A549 (cell line): ENCODE data around the gene NID2. TPM values are rescaled to one million over a fixed set of nuclear protein-coding genes. Genes with fewer than 3 reads are reported as not detected.

Experiments used
- ATAC-seq, 2 experiments: fragments of 200-7000 bp in 1 of 2; fragments of >200 bp in 1 of 2; cut with Nextera tagmentation in 1 of 2; cut with Tn5 transposase in 1 of 2; 3 replicates each; pipeline versions ENCODE4 v1.8.0 to v1.9.1; 2018 to 2020; ENCODE audit warnings: mild to moderate bottlenecking in 1 of 2, moderate library complexity in 1 of 2
- CTCF ChIA-PET: fragments of 300-600 bp; sonication (Branson Sonifier 250); formaldehyde crosslinking; extraction: SDS; loops from one replicate; lab custom pipeline; 2021; ENCODE audit warnings: antibody characterized with exemption, inconsistent platforms; lab: Yijun Ruan, JAX
- POLR2A ChIA-PET: fragments of 350-600 bp; formaldehyde crosslinking; extraction: SDS; loops from one replicate; lab custom pipeline; 2021; ENCODE audit warnings: antibody characterized with exemption, inconsistent platforms; lab: Yijun Ruan, JAX
- DNase-seq, 2 experiments: peaks; one replicate each; pipeline versions ENCODE4 v3.0.0 to v3.0.0-alpha.2; 2011 to 2016; ENCODE audit warnings: low read depth in 1 of 2, low spot score in 1 of 2
- FAIRE-seq: peaks from 2 replicates; lab custom pipeline; 2011; peaks lifted over from hg19 to GRCh38; lab: Jason Lieb, UNC
- H3K27ac ChIP-seq, 2 experiments: fragments of >200 bp; sonication (Bioruptor Twin); formaldehyde crosslinking; 3 replicates each; pipeline ENCODE4 v1.5.1; 2016 to 2017
- H3K4me1 ChIP-seq: fragments of >200 bp; sonication (Bioruptor Twin); formaldehyde crosslinking; 3 replicates; pipeline ENCODE4 v1.6.1; 2016
- H3K4me2 ChIP-seq: fragments of >200 bp; sonication (Bioruptor Twin); formaldehyde crosslinking; 3 replicates; pipeline ENCODE4 v1.6.1; 2016
- H3K4me3 ChIP-seq: fragments of >200 bp; sonication (Bioruptor Twin); formaldehyde crosslinking; 3 replicates; pipeline ENCODE4 v1.5.1; 2016
- H3K9me3 ChIP-seq: fragments of >200 bp; sonication (Bioruptor Twin); formaldehyde crosslinking; 3 replicates; pipeline ENCODE4 v1.6.1; 2016
- CHD2 ChIP-seq: fragments of 150-350 bp; IDR thresholded peaks from 2 replicates; pipeline ENCODE4 v1.6.1; 2014; ENCODE audit warnings: low read length; ENCODE audit not compliant: partially characterized antibody
- EP300 ChIP-seq, 2 experiments: fragments of >200 bp; sonication (Bioruptor Twin); formaldehyde crosslinking; IDR thresholded peaks; 2 replicates in 1 of 2; 3 replicates in 1 of 2; pipeline ENCODE4 v1.6.1; 2016 to 2017
- GATA3 ChIP-seq: IDR thresholded peaks from 2 replicates; pipeline ENCODE4 v1.6.1; 2012; ENCODE audit warnings: borderline replicate concordance
- HEYL ChIP-seq: fragments of 250-450 bp; sonication (Bioruptor Pico); IDR thresholded peaks from 2 replicates; pipeline ENCODE4 v1.8.0; 2021; ENCODE audit warnings: mild to moderate bottlenecking, moderate library complexity
- HOXA7 ChIP-seq: fragments of 250-450 bp; sonication (Bioruptor Pico); IDR thresholded peaks from 2 replicates; pipeline ENCODE4 v1.5.0; 2020; ENCODE audit warnings: mild to moderate bottlenecking, moderate library complexity
- HOXB13 ChIP-seq: fragments of 250-450 bp; sonication (Bioruptor Pico); IDR thresholded peaks from 2 replicates; pipeline ENCODE4 v1.5.0; 2020; ENCODE audit warnings: low read depth, mild to moderate bottlenecking, moderate library complexity
- HOXB5 ChIP-seq: fragments of 250-450 bp; sonication (Bioruptor Pico); IDR thresholded peaks from 2 replicates; pipeline ENCODE4 v1.5.0; 2020; ENCODE audit warnings: mild to moderate bottlenecking, moderate library complexity
- KDM5A ChIP-seq: fragments of 200-600 bp; sonication (generic); IDR thresholded peaks from 2 replicates; pipeline ENCODE4 v1.6.1; 2016; ENCODE audit warnings: antibody characterized with exemption, mild to moderate bottlenecking
- MAFK ChIP-seq: fragments of 450-650 bp; IDR thresholded peaks from 2 replicates; pipeline ENCODE4 v1.6.1; 2014; ENCODE audit not compliant: partially characterized antibody
- POLR2A ChIP-seq: IDR thresholded peaks from 2 replicates; pipeline ENCODE4 v1.6.1; 2012; ENCODE audit warnings: mild to moderate bottlenecking, low read length
- RAD21 ChIP-seq, 2 experiments: fragments of >200 bp in 1 of 2; sonication (Bioruptor Twin) in 1 of 2; formaldehyde crosslinking in 1 of 2; IDR thresholded peaks in 1 of 2; conservative IDR thresholded peaks in 1 of 2; 2 replicates in 1 of 2; 3 replicates in 1 of 2; pipeline ENCODE4 v1.6.1; 2012 to 2018; ENCODE audit warnings: inconsistent platforms in 1 of 2
- RCOR1 ChIP-seq: fragments of 150-350 bp; IDR thresholded peaks from 2 replicates; pipeline ENCODE4 v1.6.1; 2014; ENCODE audit warnings: antibody characterized with exemption, low read length, low read depth
- RNF2 ChIP-seq: fragments of 200-600 bp; sonication (generic); IDR thresholded peaks from 2 replicates; pipeline ENCODE4 v1.6.1; 2016; ENCODE audit warnings: low read depth, mild to moderate bottlenecking, antibody characterized with exemption, moderate library complexity, borderline replicate concordance
- SMC3 ChIP-seq: fragments of >200 bp; sonication (Bioruptor Twin); formaldehyde crosslinking; IDR thresholded peaks from 3 replicates; pipeline ENCODE4 v1.6.1; 2018; ENCODE audit warnings: inconsistent platforms
- SREBF2 ChIP-seq: fragments of 450-650 bp; IDR thresholded peaks from 2 replicates; pipeline ENCODE4 v1.6.1; 2014; ENCODE audit warnings: mild to moderate bottlenecking, moderate library complexity
- TFCP2L1 ChIP-seq: fragments of 250-450 bp; sonication (Bioruptor Pico); IDR thresholded peaks from 2 replicates; pipeline ENCODE4 v1.5.0; 2021; ENCODE audit warnings: mild to moderate bottlenecking
- ZC3H11A ChIP-seq: fragments of 450-650 bp; IDR thresholded peaks from 2 replicates; pipeline ENCODE4 v1.6.1; 2014; ENCODE audit warnings: antibody characterized with exemption, mild to moderate bottlenecking
- ZSCAN20 ChIP-seq: fragments of 250-450 bp; sonication (Bioruptor Pico); IDR thresholded peaks from 2 replicates; pipeline ENCODE4 v1.8.0; 2022; ENCODE audit warnings: mild to moderate bottlenecking, moderate library complexity
- WGBS: methylation state at CpG from one replicate; pipeline ENCODE4 v1.1.6; 2017; ENCODE audit errors: missing lambda C conversion rate; 5-methylcytosine and 5-hydroxymethylcytosine counted together
- polyA plus RNA-seq, 4 experiments: library from polyadenylated mRNA; depleted of rRNA in 3 of 4; stranded (reverse); fragments of >200 nt; fragmentation: RNase III in 1 of 4; extraction: RNeasy Plus Mini Kit Qiagen cat#74134 plus additional on column Dnase treatment in 1 of 4; gene quantifications; 2 replicates in 3 of 4; 3 replicates in 1 of 4; pipeline ENCODE4 v1.2.3, GENCODE V29; 2011 to 2017
- TF ChIP-seq, protein P1 (sequence below): fragments of >200 bp; sonication (Bioruptor Twin); formaldehyde crosslinking; IDR thresholded peaks from 3 replicates; pipeline ENCODE4 v1.5.1; 2016
- TF ChIP-seq, protein P2 (sequence below): fragments of 250-450 bp; sonication (Bioruptor Pico); IDR thresholded peaks from 2 replicates; pipeline ENCODE4 v1.5.0; 2021; ENCODE audit warnings: mild to moderate bottlenecking, moderate library complexity, borderline replicate concordance
- TF ChIP-seq, protein P3 (sequence below): fragments of >200 bp; sonication (Bioruptor Twin); formaldehyde crosslinking; IDR thresholded peaks from 3 replicates; pipeline ENCODE4 v1.6.1; 2016
- TF ChIP-seq, protein P4 (sequence below): fragments of 150-350 bp; IDR thresholded peaks from 2 replicates; pipeline ENCODE4 v1.6.1; 2014; ENCODE audit warnings: low read depth, mild to moderate bottlenecking, low read length
- TF ChIP-seq, protein P5 (sequence below): IDR thresholded peaks from 2 replicates; pipeline ENCODE4 v1.6.1; 2012
- TF ChIP-seq, protein P6 (sequence below): IDR thresholded peaks from 2 replicates; pipeline ENCODE4 v1.6.1; 2012

The NID2 gene
- polyA plus RNA-seq, 2 of the 4 experiments (the other 2 are of a cell fraction): 7.3 to 20.6 TPM

DNA sequence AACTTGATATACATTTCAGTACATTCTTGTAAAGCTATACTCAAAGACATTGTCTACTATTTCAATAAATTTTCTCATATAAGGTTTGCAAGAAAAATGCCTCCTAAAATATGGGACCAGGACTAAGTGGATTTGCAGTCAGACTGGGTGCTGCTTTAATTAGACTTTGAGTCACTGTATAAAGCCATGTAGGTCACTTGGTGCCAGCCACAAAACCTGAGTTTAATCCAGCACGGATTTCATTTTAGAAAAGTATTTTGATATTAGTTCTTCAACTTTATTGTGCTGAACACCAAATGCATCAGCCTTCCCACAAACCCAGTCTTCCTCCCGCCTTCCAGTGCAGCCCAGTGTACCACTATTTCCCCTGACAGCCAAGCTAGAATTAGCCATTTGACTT, 9.9 kb upstream of the NID2 start:
- FAIRE-seq: no peak
- no peak overlapping the region for H3K4me3 ChIP-seq
- TF ChIP-seq, protein P1, sequence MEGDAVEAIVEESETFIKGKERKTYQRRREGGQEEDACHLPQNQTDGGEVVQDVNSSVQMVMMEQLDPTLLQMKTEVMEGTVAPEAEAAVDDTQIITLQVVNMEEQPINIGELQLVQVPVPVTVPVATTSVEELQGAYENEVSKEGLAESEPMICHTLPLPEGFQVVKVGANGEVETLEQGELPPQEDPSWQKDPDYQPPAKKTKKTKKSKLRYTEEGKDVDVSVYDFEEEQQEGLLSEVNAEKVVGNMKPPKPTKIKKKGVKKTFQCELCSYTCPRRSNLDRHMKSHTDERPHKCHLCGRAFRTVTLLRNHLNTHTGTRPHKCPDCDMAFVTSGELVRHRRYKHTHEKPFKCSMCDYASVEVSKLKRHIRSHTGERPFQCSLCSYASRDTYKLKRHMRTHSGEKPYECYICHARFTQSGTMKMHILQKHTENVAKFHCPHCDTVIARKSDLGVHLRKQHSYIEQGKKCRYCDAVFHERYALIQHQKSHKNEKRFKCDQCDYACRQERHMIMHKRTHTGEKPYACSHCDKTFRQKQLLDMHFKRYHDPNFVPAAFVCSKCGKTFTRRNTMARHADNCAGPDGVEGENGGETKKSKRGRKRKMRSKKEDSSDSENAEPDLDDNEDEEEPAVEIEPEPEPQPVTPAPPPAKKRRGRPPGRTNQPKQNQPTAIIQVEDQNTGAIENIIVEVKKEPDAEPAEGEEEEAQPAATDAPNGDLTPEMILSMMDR: no peak
- TF ChIP-seq SMC3: no peak
- TF ChIP-seq GATA3: no peak
- TF ChIP-seq SREBF2: no peak
- no peak for TF ChIP-seq RNF2
- TF ChIP-seq HEYL: no peak
- TF ChIP-seq KDM5A: no peak
- TF ChIP-seq, protein P2, sequence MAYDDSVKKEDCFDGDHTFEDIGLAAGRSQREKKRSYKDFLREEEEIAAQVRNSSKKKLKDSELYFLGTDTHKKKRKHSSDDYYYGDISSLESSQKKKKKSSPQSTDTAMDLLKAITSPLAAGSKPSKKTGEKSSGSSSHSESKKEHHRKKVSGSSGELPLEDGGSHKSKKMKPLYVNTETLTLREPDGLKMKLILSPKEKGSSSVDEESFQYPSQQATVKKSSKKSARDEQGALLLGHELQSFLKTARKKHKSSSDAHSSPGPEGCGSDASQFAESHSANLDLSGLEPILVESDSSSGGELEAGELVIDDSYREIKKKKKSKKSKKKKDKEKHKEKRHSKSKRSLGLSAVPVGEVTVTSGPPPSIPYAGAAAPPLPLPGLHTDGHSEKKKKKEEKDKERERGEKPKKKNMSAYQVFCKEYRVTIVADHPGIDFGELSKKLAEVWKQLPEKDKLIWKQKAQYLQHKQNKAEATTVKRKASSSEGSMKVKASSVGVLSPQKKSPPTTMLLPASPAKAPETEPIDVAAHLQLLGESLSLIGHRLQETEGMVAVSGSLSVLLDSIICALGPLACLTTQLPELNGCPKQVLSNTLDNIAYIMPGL (CRISPR knock-in tag): no peak
- TF ChIP-seq, protein P3, sequence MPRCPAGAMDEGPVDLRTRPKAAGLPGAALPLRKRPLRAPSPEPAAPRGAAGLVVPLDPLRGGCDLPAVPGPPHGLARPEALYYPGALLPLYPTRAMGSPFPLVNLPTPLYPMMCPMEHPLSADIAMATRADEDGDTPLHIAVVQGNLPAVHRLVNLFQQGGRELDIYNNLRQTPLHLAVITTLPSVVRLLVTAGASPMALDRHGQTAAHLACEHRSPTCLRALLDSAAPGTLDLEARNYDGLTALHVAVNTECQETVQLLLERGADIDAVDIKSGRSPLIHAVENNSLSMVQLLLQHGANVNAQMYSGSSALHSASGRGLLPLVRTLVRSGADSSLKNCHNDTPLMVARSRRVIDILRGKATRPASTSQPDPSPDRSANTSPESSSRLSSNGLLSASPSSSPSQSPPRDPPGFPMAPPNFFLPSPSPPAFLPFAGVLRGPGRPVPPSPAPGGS: no peak
- TF ChIP-seq, all 56 proteins: peak for 0
- ChIA-PET POLR2A (no interaction called here), CTCF (interaction anchor here (1.6 kb wide), 1 partner anchor 35 kb away, joined by 3 read pairs; no protein-coding TSS in a partner anchor)
- 71% methylated on average over 2 of the region's 2 CpGs for WGBS
- H3K4me1 ChIP-seq: peaks cover 40% of the 10 kb centered on the region
- H3K9me3 ChIP-seq: no peaks in the 10 kb centered on the region; the same call in none of the 3 replicates
- no peak overlapping the region for H3K4me2 ChIP-seq
- ATAC-seq (no peak), DNase-seq (no peak)
- peak overlapping the region; percentile 50 to 53; a peak in 3 of 6 replicates for H3K27ac ChIP-seq

DNA sequence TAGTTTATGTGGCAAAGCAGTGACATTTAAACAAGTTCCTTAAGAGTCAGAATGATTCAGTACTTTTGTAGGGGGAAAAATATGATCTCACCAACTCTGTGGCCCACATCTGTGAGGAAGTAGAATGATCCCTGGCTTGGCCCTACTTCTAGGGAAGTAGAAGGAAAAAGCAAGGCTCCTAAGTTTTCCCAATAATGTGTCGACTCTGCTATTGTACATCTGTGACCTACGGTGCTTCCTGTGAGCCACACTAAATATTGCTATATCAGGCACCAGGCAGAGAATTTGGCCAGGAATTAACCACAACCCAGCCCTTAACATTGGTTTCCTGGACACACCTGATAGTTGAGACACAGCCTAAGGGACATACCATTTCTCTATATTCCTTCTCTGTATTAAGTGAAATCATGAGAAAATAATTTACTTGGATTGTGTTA, 9.3 kb upstream of the NID2 start:
- ChIA-PET CTCF (no interaction called here), POLR2A (interaction anchor here (1.5 kb wide), 1 partner anchor 9 kb away, joined by 5 read pairs; the partner anchor contains the start of gene NID2)
- FAIRE-seq (no peak), ATAC-seq (no peak), DNase-seq (no peak)
- WGBS: 53% methylated on average over 2 of the region's 2 CpGs
- Histone ChIP-seq H3K4me2 (no peak overlapping the region), H3K9me3 (no peaks in the 10 kb centered on the region; the same call in 2 of the 3 replicates), H3K4me3 (no peak overlapping the region), H3K27ac (peak overlapping the region in 1 of 2 experiments; percentile 22; a peak in 1 of 6 replicates), H3K4me1 (peaks cover 40% of the 10 kb centered on the region)
- no peak for TF ChIP-seq HOXB13
- TF ChIP-seq CHD2: no peak
- TF ChIP-seq, protein P4, sequence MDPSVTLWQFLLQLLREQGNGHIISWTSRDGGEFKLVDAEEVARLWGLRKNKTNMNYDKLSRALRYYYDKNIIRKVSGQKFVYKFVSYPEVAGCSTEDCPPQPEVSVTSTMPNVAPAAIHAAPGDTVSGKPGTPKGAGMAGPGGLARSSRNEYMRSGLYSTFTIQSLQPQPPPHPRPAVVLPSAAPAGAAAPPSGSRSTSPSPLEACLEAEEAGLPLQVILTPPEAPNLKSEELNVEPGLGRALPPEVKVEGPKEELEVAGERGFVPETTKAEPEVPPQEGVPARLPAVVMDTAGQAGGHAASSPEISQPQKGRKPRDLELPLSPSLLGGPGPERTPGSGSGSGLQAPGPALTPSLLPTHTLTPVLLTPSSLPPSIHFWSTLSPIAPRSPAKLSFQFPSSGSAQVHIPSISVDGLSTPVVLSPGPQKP: no peak
- TF ChIP-seq MAFK: no peak
- TF ChIP-seq, protein P5, sequence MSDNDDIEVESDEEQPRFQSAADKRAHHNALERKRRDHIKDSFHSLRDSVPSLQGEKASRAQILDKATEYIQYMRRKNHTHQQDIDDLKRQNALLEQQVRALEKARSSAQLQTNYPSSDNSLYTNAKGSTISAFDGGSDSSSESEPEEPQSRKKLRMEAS: no peak
- no peak for TF ChIP-seq TFCP2L1
- no peak for TF ChIP-seq ZSCAN20 (CRISPR knock-in tag)
- no peak for TF ChIP-seq POLR2A
- no peak for TF ChIP-seq RAD21 (conservative IDR thresholded peaks at IDR 0.05 in 1 of 2, IDR thresholded peaks at IDR 0.05 in 1 of 2)
- TF ChIP-seq, protein P6, sequence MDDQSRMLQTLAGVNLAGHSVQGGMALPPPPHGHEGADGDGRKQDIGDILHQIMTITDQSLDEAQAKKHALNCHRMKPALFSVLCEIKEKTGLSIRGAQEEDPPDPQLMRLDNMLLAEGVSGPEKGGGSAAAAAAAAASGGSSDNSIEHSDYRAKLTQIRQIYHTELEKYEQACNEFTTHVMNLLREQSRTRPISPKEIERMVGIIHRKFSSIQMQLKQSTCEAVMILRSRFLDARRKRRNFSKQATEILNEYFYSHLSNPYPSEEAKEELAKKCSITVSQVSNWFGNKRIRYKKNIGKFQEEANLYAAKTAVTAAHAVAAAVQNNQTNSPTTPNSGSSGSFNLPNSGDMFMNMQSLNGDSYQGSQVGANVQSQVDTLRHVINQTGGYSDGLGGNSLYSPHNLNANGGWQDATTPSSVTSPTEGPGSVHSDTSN: no peak
- no peak for TF ChIP-seq HOXA7 (CRISPR knock-in tag)
- no peak for TF ChIP-seq RCOR1
- no peak for TF ChIP-seq ZC3H11A
- TF ChIP-seq HOXB5 (CRISPR knock-in tag): no peak
- TF ChIP-seq EP300 (IDR thresholded peaks at IDR 0.05): no peak
